Hepatocyte (in vitro differentiated cells): ENCODE results near the gene PFKM. TPM values are rescaled to one million over a fixed set of nuclear protein-coding genes. Genes with fewer than 3 reads are reported as not detected.
A peak's percentile ranks its signal among the peaks of the same experiment; 100 is the strongest.

Source experiments
- DNase-seq: peaks from one replicate; pipeline ENCODE4 v3.0.0-alpha.2; 2016; ENCODE audit warnings: low spot score
- H2AFZ ChIP-seq: fragments of 200-600 bp; sonication (generic); 2 replicates; pipeline ENCODE4 v1.6.0; 2016; ENCODE audit warnings: antibody characterized with exemption, mild to moderate bottlenecking
- H3K27ac ChIP-seq: fragments of 200-600 bp; sonication (generic); 2 replicates; pipeline ENCODE4 v1.5.1; 2016; ENCODE audit warnings: mild to moderate bottlenecking
- H3K27me3 ChIP-seq: fragments of 200-600 bp; sonication (generic); 2 replicates; pipeline ENCODE4 v1.6.1; 2016
- H3K36me3 ChIP-seq: fragments of 200-600 bp; sonication (generic); replicated peaks from 2 replicates; pipeline ENCODE4 v1.5.1; 2016; ENCODE audit warnings: low read depth; ENCODE audit not compliant: insufficient read depth
- H3K4me1 ChIP-seq: fragments of 200-600 bp; sonication (generic); 2 replicates; pipeline ENCODE4 v1.5.1; 2016; ENCODE audit warnings: mild to moderate bottlenecking, moderate library complexity; ENCODE audit not compliant: insufficient read depth
- H3K4me2 ChIP-seq: fragments of 200-600 bp; sonication (generic); 2 replicates; pipeline ENCODE4 v1.6.0; 2016
- H3K4me3 ChIP-seq: fragments of 200-600 bp; sonication (generic); 2 replicates; pipeline ENCODE4 v1.5.1; 2016; ENCODE audit warnings: mild to moderate bottlenecking
- H3K79me2 ChIP-seq: fragments of 200-600 bp; sonication (generic); 2 replicates; pipeline ENCODE4 v1.6.0; 2017; ENCODE audit warnings: mild to moderate bottlenecking
- H3K9me2 ChIP-seq: fragments of 200-600 bp; sonication (generic); replicated peaks from 2 replicates; pipeline ENCODE4 v1.6.0; 2017; ENCODE audit warnings: mild to moderate bottlenecking; ENCODE audit not compliant: insufficient read depth
- H3K9me3 ChIP-seq: fragments of 200-600 bp; sonication (generic); 2 replicates; pipeline ENCODE4 v1.5.1; 2016; ENCODE audit warnings: low read depth, mild to moderate bottlenecking
- H4K20me1 ChIP-seq: fragments of 200-600 bp; sonication (generic); 2 replicates; pipeline ENCODE4 v1.6.0; 2016; ENCODE audit warnings: mild to moderate bottlenecking; ENCODE audit not compliant: insufficient read depth, poor library complexity, severe bottlenecking
- EZH2 ChIP-seq: fragments of 200-600 bp; sonication (generic); IDR thresholded peaks from 2 replicates; pipeline ENCODE4 v1.6.1; 2016; ENCODE audit warnings: antibody characterized with exemption, mild to moderate bottlenecking, borderline replicate concordance
- EZH2phosphoT487 ChIP-seq: fragments of 200-600 bp; sonication (generic); IDR thresholded peaks from one replicate; pipeline ENCODE4 v1.6.1; 2018; ENCODE audit warnings: antibody characterized with exemption, mild to moderate bottlenecking, low read depth, moderate library complexity; ENCODE audit not compliant: unreplicated experiment, severe bottlenecking
- WGBS: methylation state at CpG from one replicate; pipeline ENCODE4 v1.1.6; 2016; ENCODE audit warnings: low lambda C conversion rate; ENCODE audit errors: missing lambda C conversion rate; 5-methylcytosine and 5-hydroxymethylcytosine counted together
- polyA plus RNA-seq: library from polyadenylated mRNA; unstranded; fragments of >200 nt; fragmentation: Nextera tagmentation; extraction: Ambion mirVana; gene quantifications from 2 replicates; pipeline ENCODE4 v1.2.1, GENCODE V29; 2016
- total RNA-seq: library from RNA; depleted of rRNA; stranded (reverse); fragments of >200 nt; gene quantifications from 2 replicates; pipeline ENCODE4 v1.2.3, GENCODE V29; 2014
- TF ChIP-seq, protein P1 (sequence below): fragments of 200-600 bp; sonication (generic); IDR thresholded peaks from 2 replicates; pipeline ENCODE4 v1.5.1; 2016; ENCODE audit warnings: antibody characterized with exemption, mild to moderate bottlenecking; ENCODE audit not compliant: poor library complexity

PFKM gene
- total and polyA plus RNA-seq, 2 experiments from 2014 or later = 49.1 to 51.9 TPM

DNA sequence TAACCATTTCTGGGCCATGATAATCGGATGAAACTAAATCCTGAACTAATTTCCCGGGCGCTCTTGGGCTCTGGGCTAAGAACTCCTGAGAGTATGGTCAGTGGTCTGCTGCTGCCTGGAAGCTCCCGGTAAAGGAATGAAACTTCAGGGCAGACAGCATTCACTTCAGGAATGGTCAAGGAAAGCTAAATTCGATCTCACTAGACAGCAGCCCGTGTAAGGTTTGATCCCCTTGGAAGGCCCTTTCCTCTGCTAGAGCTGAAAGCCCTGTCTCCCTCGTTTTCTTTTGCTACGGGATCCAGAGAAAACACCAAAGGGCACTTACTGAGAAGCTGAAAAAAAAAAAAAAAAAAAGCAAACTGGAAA, 37.5 kb downstream of the PFKM start:
- H3K36me3 ChIP-seq = no peaks in the 10 kb centered on the region
- H3K79me2 ChIP-seq = peaks cover 34% of the 10 kb centered on the region
- H3K4me3 ChIP-seq = peak overlapping the region; percentile 58
- no peaks in the 10 kb centered on the region for H3K27me3 ChIP-seq
- H3K9me3 ChIP-seq = no peaks in the 10 kb centered on the region
- no peaks in the 10 kb centered on the region for H3K9me2 ChIP-seq
- no peaks in the 10 kb centered on the region for H4K20me1 ChIP-seq
- peak overlapping the region; percentile 78 for H3K27ac ChIP-seq
- DNase-seq = no peak
- peak overlapping the region; percentile 95 for H3K4me2 ChIP-seq
- TF ChIP-seq, protein P1, sequence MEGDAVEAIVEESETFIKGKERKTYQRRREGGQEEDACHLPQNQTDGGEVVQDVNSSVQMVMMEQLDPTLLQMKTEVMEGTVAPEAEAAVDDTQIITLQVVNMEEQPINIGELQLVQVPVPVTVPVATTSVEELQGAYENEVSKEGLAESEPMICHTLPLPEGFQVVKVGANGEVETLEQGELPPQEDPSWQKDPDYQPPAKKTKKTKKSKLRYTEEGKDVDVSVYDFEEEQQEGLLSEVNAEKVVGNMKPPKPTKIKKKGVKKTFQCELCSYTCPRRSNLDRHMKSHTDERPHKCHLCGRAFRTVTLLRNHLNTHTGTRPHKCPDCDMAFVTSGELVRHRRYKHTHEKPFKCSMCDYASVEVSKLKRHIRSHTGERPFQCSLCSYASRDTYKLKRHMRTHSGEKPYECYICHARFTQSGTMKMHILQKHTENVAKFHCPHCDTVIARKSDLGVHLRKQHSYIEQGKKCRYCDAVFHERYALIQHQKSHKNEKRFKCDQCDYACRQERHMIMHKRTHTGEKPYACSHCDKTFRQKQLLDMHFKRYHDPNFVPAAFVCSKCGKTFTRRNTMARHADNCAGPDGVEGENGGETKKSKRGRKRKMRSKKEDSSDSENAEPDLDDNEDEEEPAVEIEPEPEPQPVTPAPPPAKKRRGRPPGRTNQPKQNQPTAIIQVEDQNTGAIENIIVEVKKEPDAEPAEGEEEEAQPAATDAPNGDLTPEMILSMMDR = no peak
- no peak for TF ChIP-seq EZH2phosphoT487
- no peak for TF ChIP-seq EZH2
- WGBS = 47% methylated on average over 6 of the region's 8 CpGs
- peak overlapping the region; percentile 85 for H2AFZ ChIP-seq
- H3K4me1 ChIP-seq = peaks cover 6% of the 10 kb centered on the region

DNA sequence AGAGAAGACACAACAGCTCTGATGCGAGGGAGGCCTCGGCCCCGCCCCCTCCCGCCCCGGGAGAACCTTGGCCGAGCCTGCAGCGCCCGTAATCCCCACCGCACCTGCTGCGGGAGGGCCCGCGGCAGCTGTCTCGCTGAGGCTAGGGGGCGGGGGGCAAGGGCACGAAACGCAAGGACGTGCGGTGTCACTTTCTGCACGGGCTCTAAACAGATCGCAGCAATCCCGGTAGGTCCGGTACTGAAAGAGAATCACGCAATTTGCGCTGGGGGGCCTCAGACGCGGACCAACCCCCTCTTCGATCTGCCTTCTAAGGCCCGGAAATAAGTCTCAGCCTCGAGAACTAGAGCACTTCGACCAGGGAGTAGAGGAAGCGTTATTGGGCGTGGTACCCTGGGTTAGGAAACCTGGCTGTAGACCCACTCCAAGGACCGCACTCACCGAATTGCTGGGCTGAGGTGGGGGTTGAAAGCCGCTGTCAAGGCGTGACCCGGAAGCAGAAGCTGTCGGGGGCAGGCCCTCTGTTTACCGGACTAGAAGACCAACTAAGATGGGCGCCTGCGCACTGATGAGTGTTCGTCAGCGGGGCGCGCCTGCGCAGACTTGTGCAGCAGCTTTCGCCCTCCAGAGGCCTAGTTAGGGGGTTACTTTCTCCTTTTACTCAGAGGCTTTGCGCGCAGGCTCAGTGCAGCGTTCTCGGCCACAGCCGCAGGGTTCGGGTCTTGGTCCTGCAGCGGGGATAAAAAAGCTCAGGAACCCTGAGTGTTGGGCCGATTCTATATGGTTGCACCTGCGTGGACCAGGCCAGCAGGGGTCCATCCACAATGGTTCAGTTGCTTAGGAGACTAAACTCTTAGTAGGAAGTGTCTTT, 38.1 kb downstream of the PFKM start, which contains the start of gene ASB8:
TSS of gene ASB8 (minus strand) at position 498 of the 871 bp plus-strand sequence. CDS start 4,019 bp downstream, outside the sequence.
- H3K4me1 ChIP-seq = peaks cover 6% of the 10 kb centered on the region
- WGBS = under 1% methylated on average over 55 of the region's 56 CpGs
- peak within 1 kb of the TSS; percentile 58 for H3K4me3 ChIP-seq
- no peak for TF ChIP-seq EZH2phosphoT487
- TF ChIP-seq, protein P1 = peak; percentile 39
- peak within 1 kb of the TSS; percentile 95 for H3K4me2 ChIP-seq
- H3K36me3 ChIP-seq = no peaks in the 10 kb centered on the region
- no peaks in the 10 kb centered on the region for H3K9me3 ChIP-seq
- H2AFZ ChIP-seq = peak within 1 kb of the TSS; percentile 85
- peak; percentile 99 for DNase-seq
- no peaks in the 10 kb centered on the region for H3K9me2 ChIP-seq
- no peaks in the 10 kb centered on the region for H3K27me3 ChIP-seq
- no peaks in the 10 kb centered on the region for H4K20me1 ChIP-seq
- peaks cover 34% of the 10 kb centered on the region for H3K79me2 ChIP-seq
- H3K27ac ChIP-seq = peak within 1 kb of the TSS; percentile 78

GRCh38 chr12:48157889-48158370, 38.8 kb downstream of the PFKM start:
- Histone ChIP-seq H3K4me2 (peak overlapping the region; percentile 75), H4K20me1 (no peaks in the 10 kb centered on the region), H2AFZ (peak overlapping the region; percentile 85), H3K9me2 (no peaks in the 10 kb centered on the region), H3K79me2 (peaks cover 34% of the 10 kb centered on the region), H3K4me3 (no peak overlapping the region), H3K27ac (peak overlapping the region; percentile 67), H3K4me1 (peaks cover 6% of the 10 kb centered on the region), H3K36me3 (no peaks in the 10 kb centered on the region), H3K9me3 (no peaks in the 10 kb centered on the region), H3K27me3 (no peaks in the 10 kb centered on the region)
- DNase-seq = no peak
- WGBS = 77% methylated on average over 3 of the region's 3 CpGs
- no peak for TF ChIP-seq EZH2
- no peak for TF ChIP-seq EZH2phosphoT487
- TF ChIP-seq, protein P1 = no peak
